Subcutaneous adipose tissue (tissue), 4 donors: ENCODE results near the gene CD5L. TPM values are rescaled to one million over a fixed set of nuclear protein-coding genes. Genes with fewer than 3 reads are reported as not detected.

Source experiments
- small RNA-seq: library from RNA; depleted of rRNA; stranded (forward); fragments of <200 nt; gene quantifications from one replicate; pipeline ENCODE3, GENCODE V24; 2016
- total RNA-seq, 4 donors: library from RNA; depleted of rRNA; stranded (reverse); fragments of >200 nt; gene quantifications; one replicate each; pipeline ENCODE4 v1.1.0, GENCODE V29; 2016
- TF ChIP-seq, protein P1 (sequence below): fragments of 450-650 bp; IDR thresholded peaks from one replicate; pipeline ENCODE4 v1.5.1; 2016; ENCODE audit warnings: low read depth, mild to moderate bottlenecking, control low read depth, antibody characterized with exemption, moderate library complexity

The CD5L gene
- total RNA-seq, 4 donors from 2014 or later = not detected

DNA sequence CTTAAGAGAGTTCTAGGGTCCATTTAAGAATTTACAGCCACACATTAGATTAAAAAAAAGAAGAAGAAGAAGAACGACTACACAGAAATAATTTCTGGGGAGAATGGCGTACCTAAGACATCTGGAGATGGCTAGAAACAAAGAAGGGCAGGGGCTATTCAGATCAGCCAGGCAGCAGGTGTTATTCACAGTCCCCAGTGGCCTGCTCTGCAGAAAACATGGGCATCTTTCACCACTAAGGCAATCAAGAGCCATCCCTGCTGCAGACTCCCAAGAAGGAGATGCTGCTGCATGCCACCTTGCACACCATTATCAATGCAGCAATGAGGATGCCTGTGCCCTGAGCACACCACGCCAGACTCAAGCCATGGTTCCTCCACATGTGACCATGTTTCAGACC, 56.8 kb downstream of the CD5L start:
- TF ChIP-seq, protein P1, sequence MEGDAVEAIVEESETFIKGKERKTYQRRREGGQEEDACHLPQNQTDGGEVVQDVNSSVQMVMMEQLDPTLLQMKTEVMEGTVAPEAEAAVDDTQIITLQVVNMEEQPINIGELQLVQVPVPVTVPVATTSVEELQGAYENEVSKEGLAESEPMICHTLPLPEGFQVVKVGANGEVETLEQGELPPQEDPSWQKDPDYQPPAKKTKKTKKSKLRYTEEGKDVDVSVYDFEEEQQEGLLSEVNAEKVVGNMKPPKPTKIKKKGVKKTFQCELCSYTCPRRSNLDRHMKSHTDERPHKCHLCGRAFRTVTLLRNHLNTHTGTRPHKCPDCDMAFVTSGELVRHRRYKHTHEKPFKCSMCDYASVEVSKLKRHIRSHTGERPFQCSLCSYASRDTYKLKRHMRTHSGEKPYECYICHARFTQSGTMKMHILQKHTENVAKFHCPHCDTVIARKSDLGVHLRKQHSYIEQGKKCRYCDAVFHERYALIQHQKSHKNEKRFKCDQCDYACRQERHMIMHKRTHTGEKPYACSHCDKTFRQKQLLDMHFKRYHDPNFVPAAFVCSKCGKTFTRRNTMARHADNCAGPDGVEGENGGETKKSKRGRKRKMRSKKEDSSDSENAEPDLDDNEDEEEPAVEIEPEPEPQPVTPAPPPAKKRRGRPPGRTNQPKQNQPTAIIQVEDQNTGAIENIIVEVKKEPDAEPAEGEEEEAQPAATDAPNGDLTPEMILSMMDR = no peak

GRCh38 chr1:157782931-157783330, 58.7 kb downstream of the CD5L start:
- TF ChIP-seq, protein P1 = no peak

GRCh38 chr1:157781048-157781447, 60.6 kb downstream of the CD5L start:
- TF ChIP-seq, protein P1 = no peak

Small RNAs within 50 kb of the gene (small RNA-seq; reads per million reads assigned to genes)
- not detected for gene MRPS21P2

Other genes with a start within 250 kb of the CD5L start
- not detected for gene FCRL4, start 243.7 kb downstream of the CD5L start, total RNA-seq
- gene FCRL3, start 141.0 kb downstream of the CD5L start, total RNA-seq = 1 to 10 TPM in 1 of 4 donors, under 1 TPM in 1, not detected in 2; 0.44 to 1.9 TPM
- not detected for gene FCRL2, start 64.7 kb downstream of the CD5L start, total RNA-seq
- gene FCRL1, start 21.7 kb downstream of the CD5L start, total RNA-seq = 1 to 10 TPM in 1 of 4 donors, not detected in 3; 1.3 TPM
- gene KIRREL1, start 151.8 kb upstream of the CD5L start, total RNA-seq = 10 to 100 TPM; 45.2 to 61.6 (median 49.2) TPM